Measurements from ENCODE around the gene FOXN1. TPM values are rescaled to one million over a fixed set of nuclear protein-coding genes. Genes with fewer than 3 reads are reported as not detected.

Gene FOXN1
- total RNA-seq, 2 experiments from 2014 or later = not detected

- ChIA-PET POLR2A (no interaction called here), CTCF (interaction anchor here (1.5 to 1.9 kb wide), 2 partner anchors 13 to 43 kb away, joined by 4 to 5 read pairs; no protein-coding TSS in a partner anchor)
Observed at GRCh38 chr17:28538296-28538895, 32.2 kb downstream of the FOXN1 start.

- ChIA-PET CTCF (interaction anchor here (0.7 to 2.3 kb wide), 11 partner anchors 9 to 319 kb away, joined by 3 to 8 read pairs (median 4); no protein-coding TSS in a partner anchor), POLR2A (interaction anchor here (0.6 kb wide), 1 partner anchor 154 kb away, joined by 8 read pairs; no protein-coding TSS in a partner anchor)
Observed at GRCh38 chr17:28540231-28540630, 34.1 kb downstream of the FOXN1 start.

DNA sequence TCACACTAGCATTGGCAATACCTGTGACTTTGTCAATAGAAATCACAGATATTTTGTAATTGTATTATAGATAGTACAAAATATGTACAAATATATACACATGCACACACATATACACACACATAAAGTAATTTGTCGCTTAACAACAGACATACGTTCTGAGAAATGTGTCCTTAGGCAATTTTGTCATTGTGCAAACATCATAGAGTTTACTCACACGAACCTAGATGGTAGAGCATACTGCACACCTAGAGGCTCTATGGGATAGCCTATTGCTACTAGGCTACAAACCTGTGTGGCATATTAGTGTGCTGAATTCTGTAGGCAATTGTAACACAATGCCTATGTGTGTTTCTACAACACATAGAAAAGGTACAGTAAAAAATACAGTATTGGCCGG lies 35.3 kb downstream of the FOXN1 start:
- ChIA-PET CTCF (interaction anchor here (1.0 to 2.3 kb wide), 6 partner anchors 8 to 125 kb away, joined by 3 to 8 read pairs (median 5); no protein-coding TSS in a partner anchor), POLR2A (no interaction called here)

DNA sequence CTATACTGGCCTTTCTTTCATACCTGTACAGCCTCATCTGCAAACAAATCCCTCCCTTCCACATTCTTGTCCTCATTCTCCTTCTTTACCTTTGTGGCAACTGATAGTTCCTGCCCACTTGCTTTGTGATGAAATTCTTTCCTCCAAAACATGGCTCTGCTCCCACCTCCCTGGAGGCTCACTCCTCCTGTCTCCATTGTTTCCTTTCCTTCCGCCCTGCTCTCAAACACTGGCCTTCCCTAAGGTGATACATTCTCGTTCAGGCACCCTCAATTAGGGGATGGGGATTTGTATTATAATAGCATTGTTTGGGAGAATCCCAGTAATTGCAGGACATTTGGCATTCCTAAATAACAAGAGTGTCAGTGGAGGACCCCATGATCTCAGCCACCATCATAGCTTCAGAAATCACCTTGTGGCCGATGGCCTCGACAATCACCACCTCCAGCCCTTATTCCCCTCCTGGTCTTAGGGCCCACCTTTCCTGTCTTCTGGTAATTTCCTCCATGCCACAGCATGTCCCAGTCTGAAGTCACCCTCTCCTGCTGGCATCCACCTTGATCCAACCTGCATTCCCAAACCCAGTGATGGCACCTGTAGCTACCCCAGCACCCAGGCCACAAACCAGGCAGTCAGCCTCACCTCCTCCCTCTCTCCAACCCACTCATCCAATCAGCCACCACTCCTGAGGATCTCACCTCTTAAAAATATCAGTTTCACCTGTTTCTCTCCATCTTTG lies 38.4 kb downstream of the FOXN1 start:
- CTCF ChIA-PET = no interaction called here
- POLR2A ChIA-PET = no interaction called here

- CTCF ChIA-PET = interaction anchor here (0.9 kb wide), 1 partner anchor 67 kb away, joined by 3 read pairs; no protein-coding TSS in a partner anchor
- POLR2A ChIA-PET = no interaction called here
Observed at GRCh38 chr17:28545141-28545503, 39.0 kb downstream of the FOXN1 start.

GRCh38 chr17:28545787-28546415 lies 39.8 kb downstream of the FOXN1 start:
- ChIA-PET CTCF (interaction anchor here (0.6 to 4.2 kb wide), 4 partner anchors 9 to 67 kb away, joined by 3 to 16 read pairs (median 6); partner anchors contain the start of gene PIGS), POLR2A (no interaction called here)

DNA sequence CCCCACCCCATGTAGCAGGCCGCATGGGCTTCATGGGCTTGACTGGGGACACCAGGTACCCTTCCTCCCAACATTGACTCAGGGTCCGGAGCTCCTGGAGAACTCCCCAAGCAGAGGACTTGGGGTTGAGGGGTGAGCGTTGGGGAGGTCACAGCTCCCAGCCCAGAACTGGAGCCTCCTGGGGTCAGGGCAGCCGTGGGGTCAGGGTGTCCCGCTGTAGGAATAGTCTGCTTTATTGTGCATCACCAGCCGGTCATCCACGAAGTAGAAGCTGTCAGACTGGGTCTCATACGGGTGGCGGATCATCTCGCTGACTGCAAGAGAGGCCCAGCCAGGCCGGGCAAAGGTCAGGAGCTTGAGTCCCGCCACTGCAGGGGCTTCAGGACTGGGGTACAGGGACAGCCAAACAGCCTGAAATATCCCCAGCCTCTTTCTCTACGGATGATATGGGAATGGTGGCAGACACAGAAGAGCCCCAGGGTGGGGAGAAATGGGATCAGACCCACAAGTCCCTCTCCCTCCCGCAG lies 41.0 kb downstream of the FOXN1 start:
- ChIA-PET CTCF (interaction anchor here (1.5 to 4.2 kb wide), 6 partner anchors 10 to 52 kb away, joined by 4 to 16 read pairs (median 6); partner anchors contain the start of genes PIGS and SPAG5), POLR2A (no interaction called here)

- CTCF ChIA-PET = interaction anchor here (1.0 to 4.2 kb wide), 8 partner anchors 11 to 71 kb away, joined by 3 to 16 read pairs (median 6); partner anchors contain the start of genes PIGS and SPAG5
- POLR2A ChIA-PET = interaction anchor here (2.2 kb wide), 1 partner anchor 52 kb away, joined by 5 read pairs; no protein-coding TSS in a partner anchor
Observed at GRCh38 chr17:28547623-28548416, 41.7 kb downstream of the FOXN1 start.

DNA sequence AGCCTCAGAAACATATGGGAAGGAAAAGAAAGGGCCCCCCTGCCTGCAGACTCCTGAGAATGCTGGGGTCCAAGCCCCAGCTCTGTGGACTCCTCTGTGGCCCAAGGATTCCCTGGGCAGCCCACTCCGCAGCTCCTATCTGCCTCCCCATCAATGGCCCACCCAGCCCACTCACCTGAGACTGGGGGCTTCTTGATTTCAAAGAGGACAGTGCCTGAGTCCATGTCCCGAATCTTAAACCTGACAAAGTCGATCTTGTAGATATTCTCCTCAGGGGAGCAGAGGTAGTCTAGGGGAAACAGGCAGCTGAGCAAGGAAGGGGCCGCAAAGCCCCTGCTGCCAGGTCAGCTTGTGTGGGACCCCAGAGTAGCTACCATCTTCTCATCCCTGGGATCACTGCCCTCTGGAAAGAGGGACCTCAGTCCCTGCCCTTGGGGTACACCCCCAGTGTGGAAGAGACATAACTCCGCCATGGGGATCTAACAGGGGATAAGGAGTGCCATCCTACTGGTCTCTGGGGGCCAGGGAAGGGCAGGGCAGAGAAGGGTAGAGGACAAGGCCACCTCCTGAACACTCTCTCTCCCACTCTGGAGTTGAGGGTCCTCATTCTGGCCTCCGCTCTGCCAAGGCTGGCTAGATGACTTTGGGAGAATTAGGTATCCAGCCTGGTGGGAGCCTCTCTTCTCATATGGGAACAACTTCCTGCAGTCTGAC lies 42.4 kb downstream of the FOXN1 start:
- CTCF ChIA-PET = interaction anchor here (0.8 to 4.2 kb wide), 10 partner anchors 8 to 70 kb away, joined by 3 to 16 read pairs (median 6); partner anchors contain the start of genes PIGS and SPAG5

GRCh38 chr17:28549236-28550132 lies 43.3 kb downstream of the FOXN1 start:
- CTCF ChIA-PET = interaction anchor here (0.9 to 4.2 kb wide), 9 partner anchors 9 to 66 kb away, joined by 3 to 16 read pairs (median 6); partner anchors contain the start of genes ALDOC and PIGS
- POLR2A ChIA-PET = interaction anchor here (1.1 to 2.2 kb wide), 2 partner anchors 22 to 50 kb away, joined by 3 to 5 read pairs; partner anchors contain the start of gene PIGS

More for the DNA sequence above, 42.4 kb downstream of the FOXN1 start:
- POLR2A ChIA-PET = interaction anchor here (2.2 kb wide), 1 partner anchor 51 kb away, joined by 5 read pairs; no protein-coding TSS in a partner anchor

DNA sequence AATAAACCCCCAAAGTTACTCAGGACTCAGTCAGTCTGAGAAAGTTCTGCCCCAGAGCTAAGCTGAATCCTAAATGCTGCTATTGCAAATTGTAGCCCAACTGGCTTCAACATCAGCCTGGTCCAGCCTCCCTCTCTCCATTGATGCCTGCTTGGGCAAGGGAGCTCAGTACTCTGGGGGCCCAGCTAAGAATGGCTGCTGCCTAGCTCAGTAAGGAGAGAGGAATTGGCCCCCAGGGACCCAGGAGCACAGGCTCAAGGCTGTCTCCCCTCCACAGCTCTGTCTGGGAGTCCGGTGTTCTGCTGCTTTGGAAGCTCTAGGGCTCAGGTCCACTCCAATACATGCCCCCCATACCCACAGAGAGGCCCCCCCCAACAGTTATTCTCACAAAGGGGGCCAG lies 44.7 kb downstream of the FOXN1 start:
- CTCF ChIA-PET = interaction anchor here (0.9 to 1.4 kb wide), 3 partner anchors 13 to 64 kb away, joined by 3 to 4 read pairs (median 3); no protein-coding TSS in a partner anchor
- POLR2A ChIA-PET = interaction anchor here (0.7 to 1.1 kb wide), 4 partner anchors 20 to 49 kb away, joined by 3 read pairs; partner anchors contain the start of genes ALDOC and PIGS

DNA sequence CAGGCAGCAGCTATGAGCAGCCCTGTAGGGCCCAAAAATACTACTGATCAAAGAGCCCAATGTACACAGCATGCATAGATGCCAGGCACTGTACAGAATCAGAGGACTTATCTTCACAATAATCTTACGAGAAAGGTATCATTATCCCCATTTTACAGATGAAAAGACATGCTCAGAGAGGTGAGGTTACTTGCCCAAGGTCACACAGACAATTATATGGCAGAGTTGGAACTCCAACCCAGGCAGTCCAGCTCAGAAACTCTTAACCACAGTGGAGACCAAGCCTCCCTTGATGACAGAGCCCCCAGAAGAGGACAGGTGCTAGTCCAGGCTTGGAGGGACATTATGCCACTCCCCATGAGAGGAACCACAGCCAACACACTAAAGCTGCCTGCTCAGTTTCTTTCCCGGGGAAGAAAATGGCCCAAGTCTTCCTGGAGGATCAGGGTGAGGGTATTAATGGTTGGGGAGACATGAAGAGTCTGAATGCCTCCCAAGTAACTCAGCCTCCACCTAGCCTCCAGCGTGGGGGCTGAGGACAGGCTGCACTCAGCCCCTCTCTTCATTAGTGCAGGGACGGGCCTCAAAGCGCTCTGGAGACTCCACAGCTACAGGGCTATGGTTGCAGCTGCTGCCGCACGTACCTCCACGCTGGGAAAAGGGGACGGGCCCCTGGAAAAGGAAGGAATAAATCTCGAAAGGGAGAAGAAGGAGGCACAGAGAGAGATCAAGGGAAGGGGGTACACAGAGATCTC lies 45.5 kb downstream of the FOXN1 start:
- POLR2A ChIA-PET = interaction anchor here (1.0 kb wide), 2 partner anchors 20 to 48 kb away, joined by 3 read pairs; no protein-coding TSS in a partner anchor
- CTCF ChIA-PET = interaction anchor here (0.9 to 1.4 kb wide), 2 partner anchors 14 to 19 kb away, joined by 3 to 4 read pairs; no protein-coding TSS in a partner anchor

DNA sequence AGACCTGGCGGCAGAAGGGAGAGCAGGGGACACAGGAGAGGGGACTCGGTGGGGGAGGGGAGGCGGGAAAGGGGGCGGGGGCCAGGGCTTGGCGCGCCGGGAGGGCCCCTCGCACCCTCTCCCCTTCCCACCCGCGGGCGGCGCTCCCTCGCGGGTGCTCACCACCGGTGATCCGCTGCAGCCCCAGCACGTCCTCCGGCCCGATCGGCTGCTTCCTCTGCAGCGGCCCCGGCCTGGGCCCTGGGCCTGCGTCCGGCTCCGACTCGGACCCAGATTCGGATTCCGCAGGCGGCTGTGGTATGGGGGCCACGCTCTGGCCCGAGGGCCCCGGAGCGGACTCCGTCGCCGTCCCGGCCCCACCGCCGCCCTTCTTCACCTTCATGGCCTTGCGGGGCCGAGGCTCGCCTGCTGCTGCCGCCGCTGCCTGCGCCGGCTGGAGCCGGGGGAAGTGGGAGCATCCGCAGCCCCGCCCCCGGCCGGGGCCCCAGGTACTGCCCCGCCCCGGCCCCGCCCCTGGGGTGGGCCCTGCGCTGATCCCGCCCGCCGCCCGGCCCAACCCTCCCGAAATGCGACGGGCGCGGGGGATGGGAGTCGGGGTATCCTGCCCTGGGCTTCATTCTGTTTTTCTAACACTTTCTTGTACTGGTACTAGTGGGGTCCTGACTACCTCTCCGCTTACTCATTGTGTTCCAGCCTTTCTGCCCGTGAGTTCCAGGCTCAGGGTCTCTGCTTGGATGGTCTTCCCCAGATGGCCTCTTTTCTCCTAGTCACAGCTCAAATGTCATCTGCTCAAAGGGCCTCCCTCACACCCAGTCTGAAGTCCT lies 46.2 kb downstream of the FOXN1 start, which contains the start of gene UNC119:
Gene UNC119 (minus strand): TSS at position 449 of the 824 bp plus-strand sequence. CDS start 67 bp downstream, at position 382.
- ChIA-PET POLR2A (no interaction called here), CTCF (interaction anchor here (0.8 to 1.4 kb wide), 3 partner anchors 15 to 46 kb away, joined by 3 to 5 read pairs (median 4); no protein-coding TSS in a partner anchor)

DNA sequence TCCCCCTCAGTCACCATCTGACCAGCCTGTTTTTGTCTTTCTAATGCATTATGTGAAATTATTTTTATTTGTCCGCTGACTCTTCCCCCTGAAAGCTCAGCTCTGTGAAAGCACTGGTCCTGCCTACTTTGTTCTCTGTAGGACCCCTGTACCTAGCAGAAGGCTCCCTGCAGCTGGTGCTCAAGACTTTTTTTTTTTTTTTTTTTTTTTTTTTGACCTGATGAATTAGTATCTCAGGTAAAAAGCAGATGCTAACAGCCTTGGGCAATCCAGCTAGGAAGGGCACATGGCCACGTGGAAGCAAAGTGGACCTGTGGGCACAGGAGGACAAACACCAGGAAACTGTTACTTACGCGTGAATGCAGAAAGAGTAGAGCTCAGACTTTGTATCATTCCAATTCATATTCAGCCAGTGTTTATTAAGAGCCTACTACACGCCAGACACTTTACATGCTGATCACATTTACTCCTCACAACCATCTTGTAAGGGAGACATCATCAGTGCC lies 46.9 kb downstream of the FOXN1 start:
- ChIA-PET POLR2A (no interaction called here), CTCF (interaction anchor here (0.7 to 1.1 kb wide), 3 partner anchors 22 to 152 kb away, joined by 3 to 5 read pairs (median 3); no protein-coding TSS in a partner anchor)
